HEK293 (cell line): ENCODE data around the gene SPON2.

Experiments
- BCL11A ChIP-seq: fragments of 450-650 bp; formaldehyde crosslinking; IDR thresholded peaks from 2 replicates; pipeline ENCODE4 v1.5.1; 2016; ENCODE audit warnings: low read depth, missing biosample characterization, missing genetic modification characterization
- CTCF ChIP-seq: fragments of 450-650 bp; formaldehyde crosslinking; IDR thresholded peaks from 2 replicates; pipeline ENCODE4 v1.5.1; 2016; ENCODE audit warnings: missing biosample characterization, missing genetic modification characterization
- REST ChIP-seq: fragments of 450-650 bp; formaldehyde crosslinking; IDR thresholded peaks from 2 replicates; pipeline ENCODE4 v1.5.1; 2016; ENCODE audit warnings: missing biosample characterization, missing genetic modification characterization
- SP2 ChIP-seq: fragments of 450-650 bp; formaldehyde crosslinking; IDR thresholded peaks from 2 replicates; pipeline ENCODE4 v1.5.1; 2016; ENCODE audit warnings: missing biosample characterization, missing genetic modification characterization
- YY1 ChIP-seq: fragments of 450-650 bp; formaldehyde crosslinking; IDR thresholded peaks from 2 replicates; pipeline ENCODE4 v1.5.1; 2018; ENCODE audit warnings: missing biosample characterization, missing genetic modification characterization
- ZBTB11 ChIP-seq: fragments of 450-650 bp; formaldehyde crosslinking; conservative IDR thresholded peaks from 2 replicates; pipeline ENCODE4 v1.5.1; 2016; ENCODE audit warnings: low read depth, missing biosample characterization, missing genetic modification characterization
- ZNF24 ChIP-seq: fragments of 450-650 bp; formaldehyde crosslinking; IDR thresholded peaks from 2 replicates; pipeline ENCODE4 v1.5.1; 2016; ENCODE audit warnings: missing biosample characterization, missing genetic modification characterization
- ZSCAN23 ChIP-seq: fragments of 450-650 bp; formaldehyde crosslinking; IDR thresholded peaks from 2 replicates; pipeline ENCODE4 v1.5.1; 2016; ENCODE audit warnings: missing biosample characterization, missing genetic modification characterization

GRCh38 chr4:1182313-1182712 lies 9.9 kb upstream of the SPON2 start:
- TF ChIP-seq ZSCAN23 (tag by site-specific recombination): no peak
- no peak for TF ChIP-seq CTCF (tag by site-specific recombination)
- no peak for TF ChIP-seq BCL11A (tag by site-specific recombination)
- no peak for TF ChIP-seq REST
- no peak for TF ChIP-seq SP2 (tag by site-specific recombination)
- TF ChIP-seq YY1 (tag by site-specific recombination): no peak
- no peak for TF ChIP-seq ZNF24 (tag by site-specific recombination)
- no peak for TF ChIP-seq ZBTB11 (tag by site-specific recombination)
